HG02610 (cell line): ENCODE measurements around the gene MAP3K20.
"Not testable (repeated sequence)": the region's sequence is repeated elsewhere in the genome, so short reads cannot be mapped to it uniquely, and the experiment has no call there.

ENCODE experiments used
- ATAC-seq: cut with Tn5 transposase; IDR thresholded peaks from one replicate; pipeline ENCODE4 v1.9.1; 2021; ENCODE audit warnings: mild to moderate bottlenecking, moderate library complexity; ENCODE audit not compliant: unreplicated experiment

MAP3K20 gene

GRCh38 chr2:173301549-173301948, 225.9 kb downstream of the MAP3K20 start:
- not testable (repeated sequence) for ATAC-seq

- ATAC-seq: no peak
Observed at GRCh38 chr2:173305303-173305702, 229.7 kb downstream of the MAP3K20 start.

- ATAC-seq: peak; percentile 82
Observed at GRCh38 chr2:173307293-173307692, 231.6 kb downstream of the MAP3K20 start.

- ATAC-seq: not testable (repeated sequence)
Observed at GRCh38 chr2:173309370-173309769, 233.7 kb downstream of the MAP3K20 start.

- no peak for ATAC-seq
Observed at GRCh38 chr2:173311844-173312606, 236.4 kb downstream of the MAP3K20 start.
